ENCODE results near the gene BANK1. TPM values are rescaled to one million over a fixed set of nuclear protein-coding genes. Genes with fewer than 3 reads are reported as not detected.

BANK1 gene, protein sequence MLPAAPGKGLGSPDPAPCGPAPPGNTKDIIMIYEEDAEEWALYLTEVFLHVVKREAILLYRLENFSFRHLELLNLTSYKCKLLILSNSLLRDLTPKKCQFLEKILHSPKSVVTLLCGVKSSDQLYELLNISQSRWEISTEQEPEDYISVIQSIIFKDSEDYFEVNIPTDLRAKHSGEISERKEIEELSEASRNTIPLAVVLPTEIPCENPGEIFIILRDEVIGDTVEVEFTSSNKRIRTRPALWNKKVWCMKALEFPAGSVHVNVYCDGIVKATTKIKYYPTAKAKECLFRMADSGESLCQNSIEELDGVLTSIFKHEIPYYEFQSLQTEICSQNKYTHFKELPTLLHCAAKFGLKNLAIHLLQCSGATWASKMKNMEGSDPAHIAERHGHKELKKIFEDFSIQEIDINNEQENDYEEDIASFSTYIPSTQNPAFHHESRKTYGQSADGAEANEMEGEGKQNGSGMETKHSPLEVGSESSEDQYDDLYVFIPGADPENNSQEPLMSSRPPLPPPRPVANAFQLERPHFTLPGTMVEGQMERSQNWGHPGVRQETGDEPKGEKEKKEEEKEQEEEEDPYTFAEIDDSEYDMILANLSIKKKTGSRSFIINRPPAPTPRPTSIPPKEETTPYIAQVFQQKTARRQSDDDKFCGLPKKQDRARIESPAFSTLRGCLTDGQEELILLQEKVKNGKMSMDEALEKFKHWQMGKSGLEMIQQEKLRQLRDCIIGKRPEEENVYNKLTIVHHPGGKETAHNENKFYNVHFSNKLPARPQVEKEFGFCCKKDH
- 37.5 and 52.6 TPM in 2 replicates for total RNA-seq (2014; rRNA removed; shearing (Covaris generic); ENCODE audit: low replicate concordance)

DNA sequence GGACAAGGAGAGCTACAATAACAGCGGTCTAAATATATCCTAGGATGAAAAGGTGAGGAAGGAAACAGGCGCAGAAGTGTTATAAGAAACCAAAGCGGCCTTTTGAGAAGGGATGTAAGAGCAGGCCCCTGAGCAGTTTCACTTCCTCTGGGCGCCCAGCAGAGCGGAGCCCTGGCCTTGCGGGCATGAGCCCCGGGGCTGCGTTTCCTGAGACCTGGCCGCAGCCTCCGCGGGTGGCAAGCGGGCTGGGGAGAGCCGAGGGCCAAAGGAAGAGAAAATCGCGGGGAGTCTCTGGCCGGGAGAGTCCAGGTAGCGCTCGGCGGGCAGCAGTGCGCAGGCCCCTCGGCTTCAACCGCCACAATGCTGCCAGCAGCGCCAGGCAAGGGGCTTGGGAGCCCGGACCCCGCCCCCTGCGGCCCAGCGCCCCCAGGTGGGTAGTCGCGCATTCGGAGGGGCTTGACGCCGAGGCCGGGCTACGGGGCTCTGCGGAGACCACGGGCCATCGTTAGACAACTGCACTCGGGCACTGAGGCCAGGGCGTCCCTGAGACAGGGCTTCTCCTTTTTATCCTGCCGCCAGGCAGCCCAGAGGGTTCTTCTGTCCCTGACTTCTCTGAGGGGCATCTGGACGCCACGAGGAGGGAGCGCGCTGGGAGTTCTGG lies at the start of gene BANK1:
BANK1 (plus strand) TSS at position 210 of the 661 bp plus-strand sequence; CDS start at position 361, 151 bp downstream.
- peaks cover 47% of the 10 kb centered on the region for H3K79me2 ChIP-seq (ENCODE audit: low read length)
- no peaks in the 10 kb centered on the region for H3K36me3 ChIP-seq (ENCODE audit: insufficient read depth, low read length)
- no peaks in the 10 kb centered on the region for H3K9me3 ChIP-seq (ENCODE audit: low read length)
- H3K4me2 ChIP-seq (ENCODE audit: low read depth, low read length, poor library complexity, severe bottlenecking): peak within 1 kb of the TSS; percentile 98
- no peaks in the 10 kb centered on the region for H4K20me1 ChIP-seq (ENCODE audit: insufficient read depth, low read depth, low read length)
- H3K27ac ChIP-seq (ENCODE audit: low read length): peak within 1 kb of the TSS; percentile 93
- peaks cover 58% of the 10 kb centered on the region for H3K4me1 ChIP-seq (ENCODE audit: low read length)
- peak within 1 kb of the TSS; percentile 91 for H3K4me3 ChIP-seq (ENCODE audit: low read length)
- peak; percentile 96 for DNase-seq
- H3K9me2 ChIP-seq (replicated peaks; ENCODE audit: insufficient read depth, low read length): no peaks in the 10 kb centered on the region
- no peaks in the 10 kb centered on the region for H3K27me3 ChIP-seq (ENCODE audit: low read length)
- H3K9ac ChIP-seq (ENCODE audit: low read length): peak within 1 kb of the TSS; percentile 94
- H2AFZ ChIP-seq (ENCODE audit: low read length): peak within 1 kb of the TSS; percentile 64; the same call in 1 of the 2 replicates

GRCh38 chr4:101753721-101754120 lies 36.8 kb upstream of the BANK1 start:
- Histone ChIP-seq H2AFZ (ENCODE audit: low read length) (no peak overlapping the region), H3K4me3 (ENCODE audit: low read length) (no peak overlapping the region), H3K9me3 (ENCODE audit: low read length) (no peaks in the 10 kb centered on the region), H3K27ac (ENCODE audit: low read length) (no peak overlapping the region), H3K9ac (ENCODE audit: low read length) (no peak overlapping the region), H3K4me2 (ENCODE audit: low read depth, low read length, poor library complexity, severe bottlenecking) (no peak overlapping the region), H3K4me1 (ENCODE audit: low read length) (no peaks in the 10 kb centered on the region), H4K20me1 (ENCODE audit: insufficient read depth, low read depth, low read length) (no peaks in the 10 kb centered on the region), H3K27me3 (ENCODE audit: low read length) (no peaks in the 10 kb centered on the region), H3K9me2 (replicated peaks; ENCODE audit: insufficient read depth, low read length) (no peaks in the 10 kb centered on the region), H3K36me3 (ENCODE audit: insufficient read depth, low read length) (no peaks in the 10 kb centered on the region), H3K79me2 (ENCODE audit: low read length) (no peaks in the 10 kb centered on the region)
- no peak for DNase-seq

GRCh38 chr4:101756181-101756580 lies 34.3 kb upstream of the BANK1 start:
- Histone ChIP-seq H3K9me2 (replicated peaks; ENCODE audit: insufficient read depth, low read length) (no peaks in the 10 kb centered on the region), H3K4me1 (ENCODE audit: low read length) (no peaks in the 10 kb centered on the region), H3K4me3 (ENCODE audit: low read length) (no peak overlapping the region), H4K20me1 (ENCODE audit: insufficient read depth, low read depth, low read length) (no peaks in the 10 kb centered on the region), H3K9me3 (ENCODE audit: low read length) (no peaks in the 10 kb centered on the region), H3K36me3 (ENCODE audit: insufficient read depth, low read length) (no peaks in the 10 kb centered on the region), H2AFZ (ENCODE audit: low read length) (no peak overlapping the region), H3K9ac (ENCODE audit: low read length) (no peak overlapping the region), H3K4me2 (ENCODE audit: low read depth, low read length, poor library complexity, severe bottlenecking) (no peak overlapping the region), H3K27ac (ENCODE audit: low read length) (no peak overlapping the region), H3K79me2 (ENCODE audit: low read length) (no peaks in the 10 kb centered on the region), H3K27me3 (ENCODE audit: low read length) (no peaks in the 10 kb centered on the region)
- no peak for DNase-seq

GRCh38 chr4:101761405-101761804 lies 29.1 kb upstream of the BANK1 start:
- no peaks in the 10 kb centered on the region for H4K20me1 ChIP-seq (ENCODE audit: insufficient read depth, low read depth, low read length)
- no peaks in the 10 kb centered on the region for H3K36me3 ChIP-seq (ENCODE audit: insufficient read depth, low read length)
- peak overlapping the region; percentile 91 for H2AFZ ChIP-seq (ENCODE audit: low read length)
- no peaks in the 10 kb centered on the region; the same call in 1 of the 2 replicates for H3K9me2 ChIP-seq (replicated peaks; ENCODE audit: insufficient read depth, low read length)
- H3K4me3 ChIP-seq (ENCODE audit: low read length): peak overlapping the region; percentile 23; the same call in 1 of the 2 replicates
- no peaks in the 10 kb centered on the region for H3K27me3 ChIP-seq (ENCODE audit: low read length)
- peak overlapping the region; percentile 40 for H3K4me2 ChIP-seq (ENCODE audit: low read depth, low read length, poor library complexity, severe bottlenecking)
- no peaks in the 10 kb centered on the region for H3K79me2 ChIP-seq (ENCODE audit: low read length)
- no peak overlapping the region for H3K27ac ChIP-seq (ENCODE audit: low read length)
- no peak for DNase-seq
- peak overlapping the region; percentile 12; the same call in 1 of the 2 replicates for H3K9ac ChIP-seq (ENCODE audit: low read length)
- peaks cover 5% of the 10 kb centered on the region for H3K4me1 ChIP-seq (ENCODE audit: low read length)
- no peaks in the 10 kb centered on the region for H3K9me3 ChIP-seq (ENCODE audit: low read length)

GRCh38 chr4:101762025-101762424 lies 28.5 kb upstream of the BANK1 start:
- H3K9me3 ChIP-seq (ENCODE audit: low read length): no peaks in the 10 kb centered on the region
- no peak for DNase-seq
- no peaks in the 10 kb centered on the region; the same call in 1 of the 2 replicates for H3K9me2 ChIP-seq (replicated peaks; ENCODE audit: insufficient read depth, low read length)
- peaks cover 5% of the 10 kb centered on the region for H3K4me1 ChIP-seq (ENCODE audit: low read length)
- no peaks in the 10 kb centered on the region for H3K27me3 ChIP-seq (ENCODE audit: low read length)
- no peaks in the 10 kb centered on the region for H3K79me2 ChIP-seq (ENCODE audit: low read length)
- peak overlapping the region; percentile 40 for H3K4me2 ChIP-seq (ENCODE audit: low read depth, low read length, poor library complexity, severe bottlenecking)
- no peak overlapping the region for H3K9ac ChIP-seq (ENCODE audit: low read length)
- no peak overlapping the region for H3K27ac ChIP-seq (ENCODE audit: low read length)
- H3K36me3 ChIP-seq (ENCODE audit: insufficient read depth, low read length): no peaks in the 10 kb centered on the region
- H4K20me1 ChIP-seq (ENCODE audit: insufficient read depth, low read depth, low read length): no peaks in the 10 kb centered on the region
- H2AFZ ChIP-seq (ENCODE audit: low read length): peak overlapping the region; percentile 91
- peak overlapping the region; percentile 23; the same call in 1 of the 2 replicates for H3K4me3 ChIP-seq (ENCODE audit: low read length)

GRCh38 chr4:101762534-101762933 lies 28.0 kb upstream of the BANK1 start:
- Histone ChIP-seq H3K4me3 (ENCODE audit: low read length) (no peak overlapping the region), H3K27ac (ENCODE audit: low read length) (no peak overlapping the region), H3K9me2 (replicated peaks; ENCODE audit: insufficient read depth, low read length) (no peaks in the 10 kb centered on the region; the same call in 1 of the 2 replicates), H3K4me1 (ENCODE audit: low read length) (peaks cover 5% of the 10 kb centered on the region), H4K20me1 (ENCODE audit: insufficient read depth, low read depth, low read length) (no peaks in the 10 kb centered on the region), H2AFZ (ENCODE audit: low read length) (no peak overlapping the region), H3K36me3 (ENCODE audit: insufficient read depth, low read length) (no peaks in the 10 kb centered on the region), H3K9ac (ENCODE audit: low read length) (no peak overlapping the region), H3K79me2 (ENCODE audit: low read length) (no peaks in the 10 kb centered on the region), H3K27me3 (ENCODE audit: low read length) (no peaks in the 10 kb centered on the region), H3K4me2 (ENCODE audit: low read depth, low read length, poor library complexity, severe bottlenecking) (no peak overlapping the region), H3K9me3 (ENCODE audit: low read length) (no peaks in the 10 kb centered on the region)
- no peak for DNase-seq

GRCh38 chr4:101763576-101763975 lies 27.0 kb upstream of the BANK1 start:
- DNase-seq: no peak
- H3K9me2 ChIP-seq (replicated peaks; ENCODE audit: insufficient read depth, low read length): no peaks in the 10 kb centered on the region; the same call in 1 of the 2 replicates
- no peaks in the 10 kb centered on the region for H3K79me2 ChIP-seq (ENCODE audit: low read length)
- H3K4me3 ChIP-seq (ENCODE audit: low read length): no peak overlapping the region
- H2AFZ ChIP-seq (ENCODE audit: low read length): no peak overlapping the region
- H3K9ac ChIP-seq (ENCODE audit: low read length): no peak overlapping the region
- no peaks in the 10 kb centered on the region for H3K9me3 ChIP-seq (ENCODE audit: low read length)
- H3K36me3 ChIP-seq (ENCODE audit: insufficient read depth, low read length): no peaks in the 10 kb centered on the region
- H3K4me2 ChIP-seq (ENCODE audit: low read depth, low read length, poor library complexity, severe bottlenecking): no peak overlapping the region
- H4K20me1 ChIP-seq (ENCODE audit: insufficient read depth, low read depth, low read length): no peaks in the 10 kb centered on the region
- no peak overlapping the region for H3K27ac ChIP-seq (ENCODE audit: low read length)
- no peaks in the 10 kb centered on the region for H3K27me3 ChIP-seq (ENCODE audit: low read length)
- peaks cover 5% of the 10 kb centered on the region for H3K4me1 ChIP-seq (ENCODE audit: low read length)

Data from Karpas-422 (cell line).